ENCODE measurements around the gene PDLIM7. TPM values are rescaled to one million over a fixed set of nuclear protein-coding genes. Genes with fewer than 3 reads are reported as not detected.
A peak's percentile ranks its signal among the peaks of the same experiment; 100 is the strongest.

Gene PDLIM7
- total RNA-seq, 1 experiment from 2014 or later, result 132 TPM

DNA sequence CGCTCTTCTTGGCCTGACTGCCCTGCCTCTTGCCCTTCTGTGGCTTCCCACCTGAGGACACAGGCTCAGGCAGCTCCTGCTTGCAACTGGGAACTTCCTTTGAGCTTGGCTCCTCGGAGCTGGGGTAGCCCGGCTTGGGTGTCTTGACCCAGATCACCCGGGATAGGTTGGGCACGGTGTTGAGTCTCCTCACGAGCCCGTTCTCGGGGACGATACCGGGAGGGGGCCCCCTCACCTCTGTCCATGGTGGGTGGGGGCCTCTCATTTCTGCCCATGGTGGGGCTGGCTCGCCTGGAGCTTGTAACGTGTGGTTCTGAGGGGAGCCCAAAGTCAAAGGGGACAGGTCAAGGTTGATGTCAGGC is 27.1 kb upstream of the PDLIM7 start:
- POLR2A ChIA-PET (ENCODE audit: low non-redundant PET), result no interaction called here

GRCh38 chr5:177523711-177524538 is 26.5 kb upstream of the PDLIM7 start:
- peaks cover 24% of the 10 kb centered on the region for H3K36me3 ChIP-seq (ENCODE audit: insufficient read depth, low read length, poor library complexity, severe bottlenecking)
- H3K4me1 ChIP-seq (ENCODE audit: insufficient read depth, low read length, poor library complexity, severe bottlenecking), result no peaks in the 10 kb centered on the region
- TF ChIP-seq, protein P1, sequence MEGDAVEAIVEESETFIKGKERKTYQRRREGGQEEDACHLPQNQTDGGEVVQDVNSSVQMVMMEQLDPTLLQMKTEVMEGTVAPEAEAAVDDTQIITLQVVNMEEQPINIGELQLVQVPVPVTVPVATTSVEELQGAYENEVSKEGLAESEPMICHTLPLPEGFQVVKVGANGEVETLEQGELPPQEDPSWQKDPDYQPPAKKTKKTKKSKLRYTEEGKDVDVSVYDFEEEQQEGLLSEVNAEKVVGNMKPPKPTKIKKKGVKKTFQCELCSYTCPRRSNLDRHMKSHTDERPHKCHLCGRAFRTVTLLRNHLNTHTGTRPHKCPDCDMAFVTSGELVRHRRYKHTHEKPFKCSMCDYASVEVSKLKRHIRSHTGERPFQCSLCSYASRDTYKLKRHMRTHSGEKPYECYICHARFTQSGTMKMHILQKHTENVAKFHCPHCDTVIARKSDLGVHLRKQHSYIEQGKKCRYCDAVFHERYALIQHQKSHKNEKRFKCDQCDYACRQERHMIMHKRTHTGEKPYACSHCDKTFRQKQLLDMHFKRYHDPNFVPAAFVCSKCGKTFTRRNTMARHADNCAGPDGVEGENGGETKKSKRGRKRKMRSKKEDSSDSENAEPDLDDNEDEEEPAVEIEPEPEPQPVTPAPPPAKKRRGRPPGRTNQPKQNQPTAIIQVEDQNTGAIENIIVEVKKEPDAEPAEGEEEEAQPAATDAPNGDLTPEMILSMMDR (conservative IDR thresholded peaks at IDR 0.05; ENCODE audit: low read depth, low read length), result no peak
- TF ChIP-seq EZH2 (IDR thresholded peaks at IDR 0.05; ENCODE audit: borderline replicate concordance, low read depth, low read length, poor library complexity, severe bottlenecking), result no peak
- H3K27ac ChIP-seq (ENCODE audit: low read depth, low read length, poor library complexity, severe bottlenecking), result no peak overlapping the region
- CTCF ChIA-PET, result no interaction called here
- DNase-seq (ENCODE audit: low spot score), result no peak
- H3K4me3 ChIP-seq (ENCODE audit: low read depth, low read length, poor library complexity, severe bottlenecking), result no peak overlapping the region
- intact Hi-C loops (cut with micrococcal nuclease; ENCODE audit: unreplicated experiment), result no loop called here
- POLR2A ChIA-PET (ENCODE audit: low non-redundant PET), result no interaction called here
- H3K9me3 ChIP-seq (ENCODE audit: low read depth, low read length, poor library complexity, severe bottlenecking), result no peaks in the 10 kb centered on the region
- no peaks in the 10 kb centered on the region for H3K27me3 ChIP-seq (replicated peaks; ENCODE audit: insufficient read depth, low read depth, low read length, poor library complexity)
- no TSS peak for BruUV-seq (replicated peaks)

More for the DNA sequence above, 27.1 kb upstream of the PDLIM7 start:
- intact Hi-C loops (cut with micrococcal nuclease; ENCODE audit: unreplicated experiment), result no loop called here
- no peaks in the 10 kb centered on the region for H3K9me3 ChIP-seq (ENCODE audit: low read depth, low read length, poor library complexity, severe bottlenecking)
- H3K36me3 ChIP-seq (ENCODE audit: insufficient read depth, low read length, poor library complexity, severe bottlenecking), result peaks cover 24% of the 10 kb centered on the region
- DNase-seq (ENCODE audit: low spot score), result no peak
- no peaks in the 10 kb centered on the region for H3K27me3 ChIP-seq (replicated peaks; ENCODE audit: insufficient read depth, low read depth, low read length, poor library complexity)
- H3K4me1 ChIP-seq (ENCODE audit: insufficient read depth, low read length, poor library complexity, severe bottlenecking), result no peaks in the 10 kb centered on the region
- TF ChIP-seq EZH2 (IDR thresholded peaks at IDR 0.05; ENCODE audit: borderline replicate concordance, low read depth, low read length, poor library complexity, severe bottlenecking), result no peak
- TF ChIP-seq, protein P1 (conservative IDR thresholded peaks at IDR 0.05; ENCODE audit: low read depth, low read length), result no peak
- CTCF ChIA-PET, result no interaction called here
- H3K27ac ChIP-seq (ENCODE audit: low read depth, low read length, poor library complexity, severe bottlenecking), result no peak overlapping the region
- no peak overlapping the region for H3K4me3 ChIP-seq (ENCODE audit: low read depth, low read length, poor library complexity, severe bottlenecking)
- BruUV-seq (replicated peaks), result no TSS peak

GRCh38 chr5:177520916-177521513 is 23.6 kb upstream of the PDLIM7 start:
- Histone ChIP-seq H3K27me3 (replicated peaks; ENCODE audit: insufficient read depth, low read depth, low read length, poor library complexity) (no peaks in the 10 kb centered on the region), H3K4me1 (ENCODE audit: insufficient read depth, low read length, poor library complexity, severe bottlenecking) (no peaks in the 10 kb centered on the region), H3K9me3 (ENCODE audit: low read depth, low read length, poor library complexity, severe bottlenecking) (no peaks in the 10 kb centered on the region), H3K27ac (ENCODE audit: low read depth, low read length, poor library complexity, severe bottlenecking) (no peak overlapping the region), H3K36me3 (ENCODE audit: insufficient read depth, low read length, poor library complexity, severe bottlenecking) (peaks cover 21% of the 10 kb centered on the region), H3K4me3 (ENCODE audit: low read depth, low read length, poor library complexity, severe bottlenecking) (no peak overlapping the region)
- ChIA-PET POLR2A (ENCODE audit: low non-redundant PET) (no interaction called here), CTCF (no interaction called here)
- BruUV-seq (replicated peaks), result no TSS peak
- no peak for DNase-seq (ENCODE audit: low spot score)
- intact Hi-C loops (cut with micrococcal nuclease; ENCODE audit: unreplicated experiment), result no loop called here
- no peak for TF ChIP-seq EZH2 (IDR thresholded peaks at IDR 0.05; ENCODE audit: borderline replicate concordance, low read depth, low read length, poor library complexity, severe bottlenecking)
- TF ChIP-seq, protein P1 (conservative IDR thresholded peaks at IDR 0.05; ENCODE audit: low read depth, low read length), result 0 out of 2 replicates have a peak, but pooled peaks have one; percentile 13
